Vagina (tissue), 2 donors: ENCODE results near the gene JOSD2.

Experiments used
- CTCF ChIP-seq, 3 experiments: fragments of 450-650 bp in 2 of 3; fragments of 200-600 bp in 1 of 3; sonication (generic) in 1 of 3; IDR thresholded peaks; one replicate each; pipeline ENCODE4 v1.5.1; 2017 to 2019; ENCODE audit warnings: antibody characterized with exemption in 3 of 3, mild to moderate bottlenecking in 2 of 3, moderate library complexity in 2 of 3
- POLR2A ChIP-seq, 2 donors: fragments of 450-650 bp; IDR thresholded peaks; one replicate each; pipeline ENCODE4 v1.6.1; 2017; ENCODE audit warnings: antibody characterized with exemption in 2 of 2, mild to moderate bottlenecking in 2 of 2, moderate library complexity in 2 of 2

- TF ChIP-seq CTCF (IDR thresholded peaks at IDR 0.05) (no peak), POLR2A (IDR thresholded peaks at IDR 0.05) (no peak)
Observed at GRCh38 chr19:50496189-50497021, 14.6 kb downstream of the JOSD2 start.
